Hypothalamus (tissue), 51 donors: Measurements from ENCODE around the gene CPNE4.
A peak's percentile ranks its signal among the peaks of the same experiment; 100 is the strongest.

Experiments used
- DNase-seq, 51 donors: peaks; one replicate each; lab custom pipeline; 2025; lab: John Stamatoyannopoulos, UW

The CPNE4 gene

GRCh38 chr3:131804565-131805133, 230.2 kb downstream of the CPNE4 start:
- DNase-seq = no peak

GRCh38 chr3:131803113-131803512, 231.7 kb downstream of the CPNE4 start:
- DNase-seq = no peak

GRCh38 chr3:131802029-131802428, 232.8 kb downstream of the CPNE4 start:
- no peak for DNase-seq

GRCh38 chr3:131801566-131801965, 233.2 kb downstream of the CPNE4 start:
- DNase-seq = no peak

- no peak for DNase-seq
Observed at GRCh38 chr3:131797776-131798175, 237.0 kb downstream of the CPNE4 start.

- peak in 5 of 51 donors; percentile 2 to 63 (median 7) for DNase-seq
Observed at GRCh38 chr3:131796558-131797198, 238.1 kb downstream of the CPNE4 start.

GRCh38 chr3:131796111-131796510, 238.7 kb downstream of the CPNE4 start:
- DNase-seq = peak in 1 of 51 donors; percentile 63

- no peak for DNase-seq
Observed at GRCh38 chr3:131795390-131796090, 239.3 kb downstream of the CPNE4 start.

- DNase-seq = peak in 10 of 51 donors; percentile 3 to 46 (median 6)
Observed at GRCh38 chr3:131794766-131795388, 239.9 kb downstream of the CPNE4 start.

GRCh38 chr3:131793870-131794269, 240.9 kb downstream of the CPNE4 start:
- DNase-seq = no peak

GRCh38 chr3:131789188-131789587, 245.6 kb downstream of the CPNE4 start:
- no peak for DNase-seq

GRCh38 chr3:131786386-131786785, 248.4 kb downstream of the CPNE4 start:
- no peak for DNase-seq

- no peak for DNase-seq
Observed at GRCh38 chr3:131782751-131783150, 252.1 kb downstream of the CPNE4 start.

GRCh38 chr3:131778526-131778925, 256.3 kb downstream of the CPNE4 start:
- DNase-seq = no peak

GRCh38 chr3:131775650-131776049, 259.2 kb downstream of the CPNE4 start:
- DNase-seq = no peak

- DNase-seq = no peak
Observed at GRCh38 chr3:131772269-131773026, 262.4 kb downstream of the CPNE4 start.

GRCh38 chr3:131762981-131763564, 271.7 kb downstream of the CPNE4 start:
- no peak for DNase-seq

- no peak for DNase-seq
Observed at GRCh38 chr3:131756405-131756804, 278.4 kb downstream of the CPNE4 start.

- no peak for DNase-seq
Observed at GRCh38 chr3:131755380-131755779, 279.4 kb downstream of the CPNE4 start.

GRCh38 chr3:131750256-131750655, 284.6 kb downstream of the CPNE4 start:
- DNase-seq = no peak
